Coronary artery (tissue), 2 donors: Measurements from ENCODE around the gene RASGRP4.
"Not testable (repeated sequence)": the region's sequence is repeated elsewhere in the genome, so short reads cannot be mapped to it uniquely, and the experiment has no call there.

Source experiments
- DNase-seq: peaks from one replicate; pipeline ENCODE4 v3.0.0-alpha.2; 2017; ENCODE audit warnings: low spot score
- H3K27ac ChIP-seq, 2 donors: fragments of 200-600 bp; sonication (generic); one replicate each; pipeline ENCODE4 v1.5.1; 2016 to 2019
- H3K4me3 ChIP-seq: fragments of 200-600 bp; sonication (generic); 2 replicates; pipeline ENCODE4 v1.5.1; 2016; ENCODE audit warnings: mild to moderate bottlenecking, moderate library complexity
- CTCF ChIP-seq: fragments of 200-600 bp; sonication (generic); IDR thresholded peaks from one replicate; pipeline ENCODE4 v1.5.1; 2019; ENCODE audit warnings: antibody characterized with exemption

RASGRP4 gene

GRCh38 chr19:38425810-38426466 lies at the start of gene RASGRP4:
Gene RASGRP4 (minus strand): TSS chr19:38426219. CDS start chr19:38426091, 128 bp downstream.
- no peak for TF ChIP-seq CTCF
- Histone ChIP-seq H3K4me3 (peak within 1 kb of the TSS; percentile 57), H3K27ac (no peak within 1 kb of the TSS)
- no peak for DNase-seq

GRCh38 chr19:38475176-38475575 lies 49.2 kb upstream of the RASGRP4 start:
- TF ChIP-seq CTCF = no peak
- DNase-seq = no peak
- Histone ChIP-seq H3K4me3 (no peak overlapping the region), H3K27ac (no peak overlapping the region)

GRCh38 chr19:38473201-38473600 lies 47.2 kb upstream of the RASGRP4 start:
- Histone ChIP-seq H3K4me3 (no peak overlapping the region), H3K27ac (no peak overlapping the region)
- DNase-seq = no peak
- TF ChIP-seq CTCF = no peak

- not testable (repeated sequence) for DNase-seq, H3K27ac ChIP-seq, H3K4me3 ChIP-seq
Observed at GRCh38 chr19:38472725-38473124, 46.7 kb upstream of the RASGRP4 start.

- Histone ChIP-seq H3K27ac (no peak overlapping the region), H3K4me3 (no peak overlapping the region)
- TF ChIP-seq CTCF = no peak
- DNase-seq = no peak
Observed at GRCh38 chr19:38470788-38471480, 44.9 kb upstream of the RASGRP4 start.

GRCh38 chr19:38469151-38469550 lies 43.1 kb upstream of the RASGRP4 start:
- Histone ChIP-seq H3K4me3 (no peak overlapping the region), H3K27ac (no peak overlapping the region)
- no peak for TF ChIP-seq CTCF
- DNase-seq = no peak

- H3K27ac ChIP-seq = no peak overlapping the region
- no peak overlapping the region for H3K4me3 ChIP-seq
- TF ChIP-seq CTCF = no peak
- no peak for DNase-seq
Observed at GRCh38 chr19:38467541-38468525, 41.8 kb upstream of the RASGRP4 start.
